SJSA1 (cell line): ENCODE measurements around the gene LPAR5. TPM values are rescaled to one million over a fixed set of nuclear protein-coding genes. Genes with fewer than 3 reads are reported as not detected.
A peak's percentile ranks its signal among the peaks of the same experiment; 100 is the strongest.
"Not testable (repeated sequence)": the region's sequence is repeated elsewhere in the genome, so short reads cannot be mapped to it uniquely, and the experiment has no call there.

ENCODE experiments used
- DNase-seq, 2 experiments: peaks; one replicate each; pipeline ENCODE4 v3.0.0-alpha.2; 2015 to 2020; ENCODE audit warnings: low spot score in 2 of 2, low read depth in 1 of 2
- H3K27ac ChIP-seq: fragments of 250-450 bp; sonication (Bioruptor Pico); 2 replicates; pipeline ENCODE4 v1.5.1; 2020; ENCODE audit warnings: mild to moderate bottlenecking, moderate library complexity
- H3K27me3 ChIP-seq: fragments of 250-450 bp; sonication (Bioruptor Pico); replicated peaks from 2 replicates; pipeline ENCODE4 v1.5.1; 2020; ENCODE audit warnings: mild to moderate bottlenecking, moderate library complexity
- H3K36me3 ChIP-seq: fragments of 250-450 bp; sonication (Bioruptor Pico); 2 replicates; pipeline ENCODE4 v1.5.1; 2020; ENCODE audit warnings: mild to moderate bottlenecking
- H3K4me1 ChIP-seq: fragments of 250-450 bp; sonication (Bioruptor Pico); replicated peaks from 2 replicates; pipeline ENCODE4 v1.6.1; 2021; ENCODE audit warnings: mild to moderate bottlenecking
- H3K4me3 ChIP-seq: fragments of 250-450 bp; sonication (Bioruptor Pico); 2 replicates; pipeline ENCODE4 v1.5.1; 2020; ENCODE audit warnings: mild to moderate bottlenecking
- H3K9me3 ChIP-seq: fragments of 250-450 bp; sonication (Bioruptor Pico); replicated peaks from 2 replicates; pipeline ENCODE4 v1.5.1; 2020; ENCODE audit warnings: mild to moderate bottlenecking
- total RNA-seq: library from RNA; depleted of rRNA; stranded (reverse); fragments of >200 nt; shearing (Covaris generic); gene quantifications from 2 replicates; pipeline ENCODE4 v1.2.3, GENCODE V29; 2014

The LPAR5 gene
- total RNA-seq, 1 experiment from 2014 or later, result not detected

DNA sequence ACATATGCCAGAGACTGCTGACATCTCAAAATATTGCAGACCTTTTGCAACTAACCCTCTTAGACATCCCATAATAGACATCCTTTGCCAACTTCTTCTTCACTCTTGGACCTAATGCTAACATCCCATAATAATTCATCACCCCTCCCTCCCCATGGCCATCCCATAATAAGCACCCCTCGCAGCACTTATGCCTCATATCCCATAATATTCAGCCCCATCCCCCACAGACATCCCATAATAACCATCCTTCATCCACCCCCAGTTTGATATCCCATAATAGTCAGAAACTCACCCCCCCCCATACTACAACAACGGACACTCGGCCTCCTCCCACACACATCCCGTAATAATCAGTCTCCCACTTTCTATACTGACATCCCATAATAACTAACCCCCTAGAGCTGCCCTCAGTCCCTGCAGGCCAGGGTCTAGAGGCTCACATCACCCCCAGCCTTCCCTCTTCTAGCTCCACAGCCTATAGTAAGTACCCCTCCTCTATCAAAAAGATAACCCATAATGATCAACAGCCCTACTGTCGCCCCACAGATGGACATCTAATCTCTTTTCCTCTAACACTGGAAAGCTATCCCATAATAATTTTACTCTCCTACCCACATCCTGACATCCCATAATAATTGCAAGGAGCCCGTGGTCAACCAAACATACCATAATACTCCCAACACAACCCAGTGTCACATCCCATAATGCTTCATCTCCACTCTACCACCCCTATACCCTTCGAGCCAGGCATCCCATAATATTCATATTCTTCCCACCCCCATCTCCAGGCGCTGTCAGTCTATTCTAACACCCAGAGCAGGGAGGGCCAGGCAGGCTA, 27.8 kb downstream of the LPAR5 start:
- no peak overlapping the region; the same call in 1 of the 2 replicates for H3K4me3 ChIP-seq
- peaks cover 45% of the 10 kb centered on the region for H3K4me1 ChIP-seq
- peak overlapping the region; percentile 52 for H3K27ac ChIP-seq
- DNase-seq, result peak; percentile 67 to 71
- H3K9me3 ChIP-seq, result no peaks in the 10 kb centered on the region
- peaks cover 30% of the 10 kb centered on the region for H3K36me3 ChIP-seq
- no peaks in the 10 kb centered on the region for H3K27me3 ChIP-seq

DNA sequence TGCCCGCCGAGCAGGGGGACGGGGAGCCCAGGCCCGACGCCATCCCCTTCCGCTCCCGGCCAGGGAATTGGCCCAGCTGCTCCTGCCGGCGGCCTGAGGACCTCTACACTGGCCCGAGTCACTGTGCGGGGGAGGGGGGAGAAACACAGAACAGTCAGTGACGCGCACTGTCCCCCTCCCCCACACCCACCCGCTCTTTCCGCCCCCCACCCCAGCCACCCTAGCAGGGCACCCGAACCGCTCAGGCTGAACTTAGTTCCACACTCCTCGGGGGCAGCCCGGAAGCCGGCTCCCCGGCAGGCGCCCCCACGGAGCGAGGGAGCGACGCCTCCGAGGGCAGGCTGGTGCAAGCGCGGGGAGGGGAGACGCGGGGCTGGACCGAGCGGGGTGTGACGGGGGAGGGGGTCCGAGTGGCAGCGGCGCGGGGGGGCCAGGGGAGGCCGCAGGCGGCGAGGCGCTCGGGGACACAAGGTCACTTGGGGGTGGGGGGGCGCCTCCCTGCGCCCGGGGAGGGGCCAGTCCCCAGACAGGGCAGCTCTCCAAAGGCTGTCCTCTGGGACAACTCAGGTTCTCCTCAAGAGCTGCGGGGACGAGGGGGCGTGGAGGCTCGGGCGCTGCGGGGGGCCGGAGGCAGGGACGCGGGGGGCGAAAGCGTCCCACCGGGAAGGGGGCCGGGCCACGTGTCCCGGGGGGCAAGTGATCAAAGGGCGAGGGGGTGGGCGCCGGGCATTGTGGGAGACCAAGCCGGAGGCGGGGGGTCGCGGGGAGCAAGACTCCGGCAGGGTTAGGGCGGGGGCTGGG, 29.2 kb downstream of the LPAR5 start:
- no peaks in the 10 kb centered on the region for H3K27me3 ChIP-seq
- H3K36me3 ChIP-seq, result peaks cover 45% of the 10 kb centered on the region
- DNase-seq, result peak; percentile 24 to 70
- H3K4me1 ChIP-seq, result peaks cover 35% of the 10 kb centered on the region
- no peaks in the 10 kb centered on the region for H3K9me3 ChIP-seq
- H3K4me3 ChIP-seq, result peak overlapping the region; percentile 79
- H3K27ac ChIP-seq, result no peak overlapping the region; the same call in 1 of the 2 replicates

DNA sequence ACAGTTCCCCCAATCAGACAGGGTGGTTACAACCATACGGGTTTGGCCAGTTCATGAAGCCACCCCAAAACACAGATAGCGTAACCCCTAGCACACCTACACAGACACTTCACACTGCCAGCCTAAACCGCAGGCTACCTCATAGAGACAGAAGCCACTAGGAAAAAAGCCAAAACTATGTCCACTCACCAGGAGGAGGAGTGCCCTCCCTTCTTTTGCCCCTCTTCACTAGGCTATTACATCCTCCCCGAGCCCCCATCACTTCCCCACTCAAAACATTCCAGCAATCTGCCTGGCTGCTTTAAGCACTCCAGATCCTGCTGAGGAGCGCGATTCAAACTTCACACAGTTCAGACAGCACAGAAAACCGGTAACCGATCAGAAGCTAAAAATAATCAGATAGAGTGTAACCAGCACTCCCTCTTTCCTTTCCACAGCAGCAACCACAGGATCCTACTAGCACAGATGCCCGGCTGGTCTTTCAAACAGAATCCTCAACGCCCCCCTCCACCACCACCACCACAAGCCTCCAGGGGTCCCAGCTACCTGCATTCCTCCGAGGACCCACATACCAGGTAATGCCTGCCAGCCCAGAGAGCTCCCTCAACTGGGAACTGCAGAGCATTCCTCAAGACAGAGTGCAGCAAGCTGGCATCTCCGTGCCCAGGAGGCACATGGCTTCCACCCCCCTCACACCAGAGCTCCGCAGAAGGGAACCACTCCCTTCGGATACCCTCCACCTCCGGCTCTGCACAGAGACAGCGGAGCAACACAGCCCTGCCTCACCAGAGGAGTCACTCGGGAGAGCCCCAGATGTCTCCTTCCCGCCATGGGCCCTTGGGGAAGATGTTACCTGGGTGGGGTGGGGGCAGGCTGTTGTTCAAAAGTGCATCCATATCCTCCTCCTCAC, 30.1 kb downstream of the LPAR5 start:
- Histone ChIP-seq H3K27ac (no peak overlapping the region; the same call in 1 of the 2 replicates), H3K27me3 (no peaks in the 10 kb centered on the region), H3K9me3 (no peaks in the 10 kb centered on the region), H3K4me1 (peaks cover 35% of the 10 kb centered on the region), H3K4me3 (peak overlapping the region; percentile 79), H3K36me3 (peaks cover 53% of the 10 kb centered on the region)
- DNase-seq, result peak in 1 of 2 experiments; percentile 37

DNA sequence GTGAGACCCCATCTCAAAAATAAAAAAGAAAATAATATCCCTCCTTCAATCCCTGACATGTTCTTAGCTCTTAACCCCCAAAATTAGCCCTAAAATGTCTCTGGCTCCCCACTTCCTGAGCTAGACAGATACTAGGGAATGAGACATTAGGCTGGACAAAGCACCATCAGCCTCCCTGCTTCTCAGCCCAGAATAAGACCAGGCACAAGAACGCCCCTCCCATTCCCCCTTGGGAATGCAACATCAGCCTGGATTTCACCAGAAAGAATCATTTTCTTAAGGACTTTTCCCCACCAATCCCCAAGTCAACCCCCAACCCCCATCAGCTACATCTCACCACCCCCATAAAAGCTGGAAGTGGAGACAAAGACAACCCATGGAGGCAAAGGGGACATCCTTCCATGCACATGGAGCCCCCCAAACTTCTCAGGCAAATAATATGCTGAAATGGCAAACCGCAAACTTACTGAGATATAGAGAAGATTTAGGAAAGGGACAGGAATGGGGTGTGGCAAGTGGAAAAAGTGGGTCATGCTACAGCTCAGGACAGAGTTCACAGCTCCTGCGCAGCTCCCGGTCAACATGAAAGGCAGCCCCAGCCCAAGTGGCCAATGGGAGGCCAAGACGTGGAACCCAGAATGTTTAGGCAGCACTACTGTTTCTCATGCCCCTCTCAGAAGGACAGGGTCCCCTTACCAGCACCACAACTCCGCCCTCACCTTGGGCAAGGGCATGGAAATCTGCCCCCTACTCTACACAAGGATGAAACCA, 31.3 kb downstream of the LPAR5 start:
- Histone ChIP-seq H3K27ac (no peak overlapping the region), H3K27me3 (no peaks in the 10 kb centered on the region), H3K4me1 (peaks cover 35% of the 10 kb centered on the region), H3K4me3 (no peak overlapping the region; the same call in 1 of the 2 replicates), H3K36me3 (peaks cover 66% of the 10 kb centered on the region), H3K9me3 (no peaks in the 10 kb centered on the region)
- no peak for DNase-seq

- no peak overlapping the region for H3K27ac ChIP-seq
- H3K4me3 ChIP-seq, result no peak overlapping the region
- H3K4me1 ChIP-seq, result peaks cover 33% of the 10 kb centered on the region
- no peaks in the 10 kb centered on the region for H3K27me3 ChIP-seq
- no peak for DNase-seq
- H3K36me3 ChIP-seq, result peaks cover 79% of the 10 kb centered on the region
- no peaks in the 10 kb centered on the region for H3K9me3 ChIP-seq
These were observed 32.6 kb downstream of the LPAR5 start for GRCh38 chr12:6603095-6603567.

DNA sequence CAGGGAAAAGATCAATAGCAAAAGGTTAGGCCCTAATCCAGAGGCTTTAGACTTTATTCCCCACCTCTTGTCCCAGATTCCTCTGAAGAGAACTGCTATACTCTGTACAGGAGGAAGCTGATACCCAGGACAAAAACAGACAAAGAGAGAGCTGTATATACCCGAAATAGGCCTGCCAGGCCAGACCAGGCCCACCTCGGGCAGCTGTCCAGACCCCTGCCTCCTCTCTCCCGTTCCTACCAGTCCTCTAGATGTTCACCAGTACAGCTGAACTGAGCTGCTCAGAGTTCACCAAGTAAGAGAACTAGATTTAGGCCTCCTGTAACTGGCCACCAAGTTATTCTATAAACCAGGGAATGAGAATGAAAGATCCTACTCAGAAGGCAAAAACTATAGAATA, 33.2 kb downstream of the LPAR5 start:
- Histone ChIP-seq H3K4me1 (peaks cover 27% of the 10 kb centered on the region), H3K27me3 (no peaks in the 10 kb centered on the region), H3K9me3 (no peaks in the 10 kb centered on the region), H3K4me3 (no peak overlapping the region), H3K27ac (no peak overlapping the region), H3K36me3 (peaks cover 85% of the 10 kb centered on the region)
- no peak for DNase-seq

GRCh38 chr12:6595673-6596072, 40.1 kb downstream of the LPAR5 start:
- H3K4me1 ChIP-seq, H3K9me3 ChIP-seq, H3K4me3 ChIP-seq, H3K27ac ChIP-seq, H3K27me3 ChIP-seq, DNase-seq: not testable (repeated sequence)
- peaks cover 100% of the 10 kb centered on the region for H3K36me3 ChIP-seq

DNA sequence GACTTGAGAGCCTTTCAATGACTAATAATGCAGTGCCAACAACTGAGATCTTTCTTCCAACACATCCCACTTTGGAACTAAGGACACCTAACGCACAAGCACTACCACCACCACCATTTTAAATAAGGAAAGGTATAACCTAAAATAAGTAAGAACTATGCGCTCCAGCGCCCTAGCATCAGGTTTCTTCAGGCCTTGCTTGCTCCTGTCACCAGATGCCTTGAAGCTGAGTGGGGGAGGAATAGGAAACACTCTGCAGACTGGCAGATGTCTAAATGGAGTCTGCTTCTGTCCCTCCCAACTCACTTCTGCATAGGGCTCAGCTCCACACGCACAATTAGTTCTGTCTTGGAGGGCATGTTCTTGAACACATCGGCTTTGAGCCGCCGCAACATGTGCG, 43.7 kb downstream of the LPAR5 start:
- H3K9me3 ChIP-seq, result no peaks in the 10 kb centered on the region
- no peak for DNase-seq
- H3K36me3 ChIP-seq, result peaks cover 100% of the 10 kb centered on the region
- H3K27ac ChIP-seq, result no peak overlapping the region
- no peak overlapping the region for H3K4me3 ChIP-seq
- no peaks in the 10 kb centered on the region for H3K27me3 ChIP-seq
- no peaks in the 10 kb centered on the region for H3K4me1 ChIP-seq

GRCh38 chr12:6586569-6586968, 49.2 kb downstream of the LPAR5 start:
- not testable (repeated sequence) for H3K4me3 ChIP-seq, H3K9me3 ChIP-seq, H3K27ac ChIP-seq, H3K4me1 ChIP-seq, DNase-seq, H3K27me3 ChIP-seq
- H3K36me3 ChIP-seq, result peaks cover 100% of the 10 kb centered on the region

- no peak overlapping the region for H3K27ac ChIP-seq
- H3K9me3 ChIP-seq, result no peaks in the 10 kb centered on the region
- no peak overlapping the region for H3K4me3 ChIP-seq
- peaks cover 94% of the 10 kb centered on the region for H3K36me3 ChIP-seq
- H3K4me1 ChIP-seq, result no peaks in the 10 kb centered on the region
- DNase-seq, result no peak
- no peaks in the 10 kb centered on the region for H3K27me3 ChIP-seq
These were observed 51.5 kb downstream of the LPAR5 start for GRCh38 chr12:6584293-6584692.

GRCh38 chr12:6582959-6583358, 52.8 kb downstream of the LPAR5 start:
- peaks cover 94% of the 10 kb centered on the region for H3K36me3 ChIP-seq
- H3K4me3 ChIP-seq, result no peak overlapping the region
- no peaks in the 10 kb centered on the region for H3K4me1 ChIP-seq
- H3K9me3 ChIP-seq, result no peaks in the 10 kb centered on the region
- H3K27ac ChIP-seq, result no peak overlapping the region
- DNase-seq, result no peak
- H3K27me3 ChIP-seq, result no peaks in the 10 kb centered on the region

GRCh38 chr12:6582196-6582595, 53.6 kb downstream of the LPAR5 start:
- Histone ChIP-seq H3K9me3 (no peaks in the 10 kb centered on the region), H3K27ac (no peak overlapping the region), H3K36me3 (peaks cover 94% of the 10 kb centered on the region), H3K4me1 (no peaks in the 10 kb centered on the region), H3K4me3 (no peak overlapping the region), H3K27me3 (no peaks in the 10 kb centered on the region)
- DNase-seq, result no peak

- peaks cover 93% of the 10 kb centered on the region for H3K36me3 ChIP-seq
- no peak overlapping the region for H3K4me3 ChIP-seq
- DNase-seq, result no peak
- H3K4me1 ChIP-seq, result no peaks in the 10 kb centered on the region
- H3K27ac ChIP-seq, result no peak overlapping the region
- no peaks in the 10 kb centered on the region for H3K27me3 ChIP-seq
- H3K9me3 ChIP-seq, result no peaks in the 10 kb centered on the region
These were observed 60.1 kb downstream of the LPAR5 start for GRCh38 chr12:6575648-6576047.
